SHP77 (cell line): ENCODE measurements around the gene KRTAP4-11.
"Not testable (repeated sequence)": the region's sequence is repeated elsewhere in the genome, so short reads cannot be mapped to it uniquely, and the experiment has no call there.

Source experiments
- DNase-seq, 2 experiments: peaks; one replicate each; lab custom pipeline; 2025; lab: John Stamatoyannopoulos, UW

The KRTAP4-11 gene

DNA sequence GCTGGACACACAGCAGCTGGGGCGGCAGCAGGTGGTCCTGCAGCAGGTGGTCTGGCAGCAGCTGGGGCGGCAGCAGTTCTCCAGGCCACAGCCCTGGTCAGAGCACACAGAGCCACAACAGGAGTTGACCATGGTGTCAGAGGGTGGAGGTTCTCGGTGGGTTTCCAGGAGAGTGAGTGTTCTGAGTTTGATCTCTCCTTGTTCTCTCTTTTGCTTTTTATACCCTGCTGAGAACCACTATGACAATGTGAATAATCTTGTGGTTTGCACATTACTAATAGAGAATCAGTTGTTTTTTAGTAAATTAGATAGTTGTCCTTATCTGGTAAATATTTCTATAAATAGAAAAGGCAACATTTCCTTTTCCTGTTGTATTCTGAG is 5.8 kb upstream of the KRTAP4-11 start, which contains the start of gene KRTAP4-12:
TSS of gene KRTAP4-12 (minus strand) at position 192 of the 381 bp plus-strand sequence. CDS start at position 132, 60 bp downstream.
- not testable (repeated sequence) for DNase-seq

DNA sequence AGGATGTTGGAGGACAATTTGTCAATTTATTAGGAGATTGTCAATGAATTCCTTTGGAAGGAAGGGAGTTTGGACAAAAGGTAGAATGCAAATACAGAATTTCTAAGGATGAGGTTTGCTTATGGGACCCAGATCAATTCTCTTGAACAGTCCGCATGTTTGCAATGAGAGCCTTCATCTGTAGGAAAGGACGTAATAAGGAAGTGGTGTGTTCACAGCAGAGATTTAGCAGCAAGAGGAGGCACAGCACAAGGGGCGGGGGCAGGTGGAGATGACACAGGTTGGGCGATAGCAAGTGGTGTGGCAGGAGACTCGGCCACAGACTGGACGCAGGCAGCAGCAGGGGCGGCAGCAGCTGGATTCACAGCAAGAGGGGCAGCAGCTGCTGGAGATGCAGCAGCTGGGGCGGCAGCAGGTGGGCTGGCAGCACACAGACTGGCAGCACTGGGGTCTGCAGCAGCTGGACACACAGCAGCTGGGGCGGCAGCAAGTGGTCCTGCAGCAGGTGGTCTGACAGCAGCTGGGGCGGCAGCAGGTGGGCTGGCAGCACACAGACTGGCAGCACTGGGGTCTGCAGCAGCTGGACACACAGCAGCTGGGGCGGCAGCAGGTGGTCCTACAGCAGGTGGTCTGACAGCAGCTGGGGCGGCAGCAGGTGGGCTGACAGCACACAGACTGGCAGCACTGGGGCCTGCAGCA is 5.3 kb upstream of the KRTAP4-11 start:
- DNase-seq = not testable (repeated sequence)

DNA sequence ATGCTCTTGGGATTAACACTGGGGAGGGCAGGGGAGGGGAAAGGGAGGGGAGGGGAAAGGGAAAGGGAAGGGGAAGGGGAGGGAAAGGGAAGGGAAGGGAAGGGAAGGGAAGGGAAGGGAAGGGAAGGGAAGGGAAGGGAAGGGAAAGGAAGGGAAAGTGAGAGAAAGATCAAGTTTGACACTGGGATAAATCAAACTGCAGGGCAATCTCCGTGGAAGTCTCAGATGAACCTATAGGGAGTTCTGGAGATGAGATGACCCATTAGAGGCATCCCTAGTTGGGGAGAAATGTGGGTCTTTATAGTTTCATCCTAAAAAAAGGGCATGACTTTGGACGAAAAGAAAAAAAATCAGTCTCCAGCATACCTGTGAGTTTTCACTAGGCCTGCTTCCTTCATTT is 3.6 kb upstream of the KRTAP4-11 start:
- DNase-seq = no peak

DNA sequence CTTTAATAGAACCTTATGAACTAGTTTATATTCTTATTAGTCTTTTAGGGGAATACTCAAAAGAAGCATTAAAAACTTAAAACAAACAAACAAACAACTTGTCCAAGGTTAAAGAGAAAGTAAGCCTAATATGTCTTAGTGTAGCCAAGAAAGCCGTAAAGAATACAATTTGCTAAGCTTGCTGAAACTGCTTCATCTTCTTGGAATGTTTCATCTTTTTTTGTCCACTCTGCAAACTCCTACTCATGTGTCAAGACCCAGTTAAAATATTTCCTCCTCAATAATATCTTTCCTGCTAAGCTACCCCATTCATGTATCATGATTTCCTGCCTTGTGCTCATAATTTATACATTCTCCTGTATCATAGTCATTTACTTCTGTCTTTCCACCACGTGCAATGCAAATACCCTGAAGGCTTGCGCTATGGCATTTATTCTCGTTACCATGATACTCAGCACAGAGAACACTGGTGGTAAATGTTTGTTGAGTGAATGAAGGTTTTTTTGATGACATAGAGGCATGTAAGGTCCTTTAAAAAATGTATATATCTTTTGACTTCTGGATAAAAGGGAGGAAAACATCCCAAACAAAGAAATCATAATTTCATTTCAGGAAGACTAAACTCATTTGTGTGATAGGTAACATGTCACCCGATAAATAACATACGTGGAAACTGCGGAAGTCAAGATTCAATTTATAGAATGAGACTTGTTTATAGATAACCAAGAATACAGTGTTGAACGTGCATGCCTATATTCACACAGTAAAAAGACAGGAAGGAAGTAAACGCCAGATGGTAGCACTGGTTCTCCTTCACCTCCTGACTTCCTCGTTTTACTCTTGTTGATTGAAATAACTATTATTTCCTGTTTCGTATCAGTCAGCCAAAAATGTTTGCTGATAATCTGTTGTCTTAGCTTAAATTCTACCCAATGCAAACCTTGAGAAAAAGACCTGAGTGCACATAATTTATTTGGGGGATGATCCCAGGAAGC is 1.8 kb upstream of the KRTAP4-11 start:
- not testable (repeated sequence) for DNase-seq

DNA sequence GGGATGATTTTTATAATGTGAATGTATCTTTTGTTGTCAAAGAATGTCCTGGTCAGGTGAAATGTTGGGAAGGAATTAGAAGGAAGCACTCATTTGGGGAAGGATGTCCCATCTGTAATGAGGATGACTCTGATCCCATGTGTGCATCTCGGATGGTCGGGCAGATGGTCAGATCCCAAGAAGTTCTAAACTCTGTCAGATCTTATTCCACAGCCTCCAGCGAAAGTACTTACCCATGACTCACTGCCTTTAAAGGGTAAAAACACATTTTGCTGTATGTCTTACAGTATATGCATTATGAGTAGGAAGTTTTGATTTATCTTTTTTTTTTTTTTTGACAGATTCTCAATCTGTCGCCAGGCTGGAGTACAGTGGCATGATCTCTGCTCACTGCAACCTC is 548 bp upstream of the KRTAP4-11 start:
- no peak for DNase-seq

DNA sequence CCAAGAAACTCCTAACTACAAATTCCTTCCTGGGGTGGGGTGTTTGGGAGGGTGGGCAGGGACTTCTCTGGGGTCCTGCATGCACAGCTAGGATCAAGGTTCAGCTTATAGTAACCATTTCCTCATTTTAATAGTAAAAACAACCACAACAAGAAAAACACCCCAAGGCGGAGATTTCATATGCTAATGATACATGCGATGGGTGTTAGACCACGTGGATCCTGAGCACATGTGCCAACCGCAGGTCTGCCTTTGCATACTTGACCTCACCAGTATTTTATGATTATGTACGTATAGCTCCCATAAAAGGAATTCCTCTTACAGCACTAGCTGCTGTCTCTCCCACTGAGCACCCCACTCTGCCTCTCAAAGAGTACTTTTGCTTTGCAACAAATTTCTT is 1.9 kb downstream of the KRTAP4-11 start:
- no peak for DNase-seq

DNA sequence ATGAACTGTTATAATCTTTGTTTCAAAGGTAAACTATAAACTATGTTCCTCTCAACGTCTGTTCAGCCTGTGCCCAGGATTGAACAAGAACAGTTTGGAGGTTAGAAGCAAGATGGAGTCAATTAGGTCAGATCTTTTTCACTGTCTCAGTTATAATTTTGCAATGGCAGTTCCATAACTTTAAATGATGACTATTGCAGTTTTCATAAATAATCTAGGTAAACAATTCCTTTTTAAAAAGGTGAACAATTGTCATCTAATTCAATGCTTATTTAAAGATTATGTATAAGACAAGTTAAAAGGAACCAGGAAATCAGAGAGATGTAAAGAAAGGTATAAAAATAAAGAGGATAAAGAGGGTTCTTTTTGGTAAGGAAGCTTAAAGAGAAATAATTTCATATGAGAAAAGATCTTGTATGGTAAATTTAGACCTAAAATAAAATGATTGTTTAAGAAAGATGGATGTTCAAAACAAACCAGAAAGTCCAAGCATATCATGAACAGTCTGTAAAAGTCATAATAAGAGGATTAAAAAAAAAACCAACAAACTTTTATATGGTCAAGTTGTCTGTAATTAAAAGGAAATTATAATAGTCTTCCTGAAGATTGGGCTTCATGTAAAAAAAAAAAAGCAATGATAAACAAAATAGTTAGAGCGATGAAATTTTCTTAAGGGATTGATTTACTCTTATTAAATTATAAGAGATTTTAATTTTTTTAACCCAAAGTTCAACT is 6.9 kb downstream of the KRTAP4-11 start:
- no peak for DNase-seq

DNA sequence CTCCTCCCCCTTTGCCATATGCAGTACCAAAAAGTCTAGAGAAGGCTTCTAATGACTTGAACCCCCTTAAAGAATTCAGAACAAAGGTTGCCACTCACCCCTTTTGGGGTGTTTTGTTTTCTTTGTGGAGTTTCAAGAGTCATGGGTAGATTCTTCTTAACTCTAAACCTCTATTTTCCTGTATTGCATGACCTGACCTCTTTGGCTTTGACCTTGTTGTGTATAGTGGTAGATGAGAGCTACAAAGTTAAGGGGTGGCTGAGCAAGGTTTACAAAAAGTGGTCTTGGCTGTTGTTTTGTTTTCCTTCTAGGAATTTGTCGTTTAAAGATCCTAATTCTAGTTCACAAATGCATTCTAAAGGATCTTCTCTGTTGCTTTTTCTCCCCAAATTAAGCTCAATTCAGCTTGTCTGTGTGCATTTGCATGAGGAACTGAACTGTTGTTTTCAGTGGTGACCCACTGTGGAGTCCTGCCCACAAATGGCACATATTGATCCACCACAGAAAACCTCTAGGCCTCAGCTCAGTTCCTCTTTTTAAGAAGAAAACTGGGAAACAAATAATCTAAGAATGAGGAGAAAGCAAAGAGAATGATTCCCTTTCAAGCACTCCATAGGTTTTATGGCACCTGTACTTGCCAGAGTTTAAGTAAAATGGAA is 9.3 kb downstream of the KRTAP4-11 start:
- not testable (repeated sequence) for DNase-seq

DNA sequence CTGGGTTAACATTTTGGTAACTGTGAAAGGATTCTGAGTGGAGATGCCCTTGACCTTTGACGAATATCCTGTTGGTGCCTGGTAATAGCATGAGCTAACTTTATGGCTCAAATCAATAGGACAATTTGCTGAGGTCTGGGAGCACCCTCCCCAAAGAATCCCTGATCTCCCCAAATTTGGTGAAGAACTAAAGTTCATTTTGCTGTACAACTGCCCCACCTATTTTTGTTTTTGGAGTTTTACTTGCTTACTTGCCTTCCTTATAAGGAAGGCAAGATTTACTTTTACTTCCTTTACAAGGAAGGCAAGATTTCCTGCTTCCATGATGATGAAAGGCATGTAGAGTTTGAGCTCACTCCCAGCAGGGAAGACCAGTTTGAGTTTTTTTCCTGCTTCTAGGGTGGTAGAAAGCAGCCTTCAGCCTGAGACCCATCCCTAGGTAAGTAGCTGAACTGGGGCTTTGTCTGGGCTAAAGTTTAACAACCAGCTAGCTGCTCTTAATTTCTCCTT is 10.2 kb downstream of the KRTAP4-11 start:
- DNase-seq = no peak

DNA sequence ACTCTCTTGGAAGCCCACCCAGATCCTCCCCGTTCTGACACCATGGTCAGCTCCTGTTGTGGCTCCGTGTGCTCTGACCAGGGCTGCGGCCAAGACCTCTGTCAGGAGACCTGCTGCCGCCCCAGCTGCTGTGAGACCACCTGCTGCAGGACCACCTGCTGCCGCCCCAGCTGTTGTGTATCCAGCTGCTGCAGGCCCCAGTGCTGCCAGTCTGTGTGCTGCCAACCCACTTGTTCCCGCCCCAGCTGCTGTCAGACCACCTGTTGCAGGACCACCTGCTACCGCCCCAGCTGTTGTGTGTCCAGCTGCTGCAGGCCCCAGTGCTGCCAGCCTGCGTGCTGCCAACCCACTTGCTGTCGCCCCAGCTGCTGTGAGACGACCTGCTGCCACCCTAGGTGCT is 12.8 kb downstream of the KRTAP4-11 start, which contains the start of gene KRTAP4-9:
TSS of gene KRTAP4-9 (plus strand) at position 43 of the 400 bp plus-strand sequence. CDS start at position 43, 0 bp downstream.
- DNase-seq = not testable (repeated sequence)

DNA sequence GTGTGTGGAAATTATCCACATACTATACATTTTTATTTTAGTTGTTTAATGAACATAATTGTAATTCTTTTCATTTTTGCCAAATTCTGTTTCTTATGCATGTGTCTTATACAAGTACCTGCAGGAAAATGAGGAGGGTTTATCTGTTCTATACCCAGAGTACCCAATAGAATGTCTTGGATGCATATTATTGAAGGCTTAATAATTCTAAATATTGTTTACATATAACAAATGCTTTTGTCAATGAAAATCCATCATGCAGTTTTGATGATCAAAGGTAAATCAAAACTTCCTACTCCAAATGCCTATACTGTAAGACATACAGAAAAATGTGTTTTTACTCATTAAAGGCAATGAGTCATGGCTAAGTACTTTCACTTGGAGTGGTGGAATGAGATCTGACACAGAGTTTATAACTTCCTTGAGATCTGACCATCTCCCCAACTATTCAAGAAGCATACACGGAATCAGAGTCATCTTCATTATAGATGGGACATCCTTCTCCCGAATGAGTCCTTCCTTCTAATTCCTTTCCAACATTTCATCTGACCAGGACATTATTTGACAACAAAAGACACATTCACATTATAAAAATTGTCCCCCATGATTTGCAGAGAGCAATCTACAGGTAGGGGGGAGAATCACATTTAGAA is 13.7 kb downstream of the KRTAP4-11 start:
- not testable (repeated sequence) for DNase-seq

DNA sequence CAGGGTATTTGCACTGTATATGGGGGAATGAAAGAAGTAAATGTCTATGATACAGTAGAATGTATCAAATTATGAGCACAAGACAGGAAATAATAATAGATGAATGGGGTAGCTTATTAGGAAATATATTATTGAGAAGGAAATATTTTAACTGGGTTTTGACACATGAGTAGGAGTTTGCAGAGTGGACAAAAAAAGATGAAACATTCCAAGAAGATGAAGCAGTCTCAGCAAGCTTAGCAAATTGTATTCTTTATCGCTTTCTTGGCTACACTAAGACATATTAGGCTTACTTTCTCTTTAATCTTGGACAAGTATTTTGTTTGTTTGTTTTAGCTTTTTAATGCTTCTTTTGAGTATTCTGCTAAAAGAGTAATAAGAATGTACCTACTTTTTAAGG is 14.3 kb downstream of the KRTAP4-11 start:
- DNase-seq = no peak

DNA sequence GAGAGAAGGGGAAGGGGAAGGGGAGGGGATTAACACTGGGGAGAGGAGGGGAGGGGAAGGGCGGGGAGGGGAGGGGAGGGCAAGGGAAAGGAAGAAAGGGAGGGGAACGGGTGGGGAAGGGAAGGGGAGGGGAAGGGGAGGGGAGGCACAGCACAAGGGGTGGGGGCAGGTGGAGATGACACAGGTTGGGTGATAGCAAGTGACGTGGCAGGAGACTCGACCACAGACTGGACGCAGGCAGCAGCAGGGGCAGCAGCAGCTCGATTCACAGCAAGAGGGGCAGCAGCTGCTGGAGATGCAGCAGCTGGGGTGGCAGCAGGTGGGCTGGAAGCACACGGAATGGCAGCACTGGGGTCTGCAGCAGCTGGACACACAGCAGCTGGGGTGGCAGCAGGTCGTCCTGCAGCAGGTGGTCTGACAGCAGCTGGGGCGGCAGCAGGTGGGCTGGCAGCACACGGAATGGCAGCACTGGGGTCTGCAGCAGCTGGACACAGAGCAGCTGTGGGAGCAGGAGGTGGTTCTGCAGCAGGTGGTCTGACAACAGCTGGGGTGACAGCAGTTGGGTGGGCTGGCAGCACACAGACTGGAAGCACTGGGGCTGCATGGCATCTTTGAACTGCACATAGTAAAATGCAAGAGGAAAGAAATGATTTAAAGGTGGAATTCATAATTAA is 16.4 kb downstream of the KRTAP4-11 start, which contains the start of gene KRTAP4-16:
TSS of gene KRTAP4-16 (minus strand) at position 624 of the 674 bp plus-strand sequence. CDS start at position 624, 0 bp downstream.
- DNase-seq = no peak

DNA sequence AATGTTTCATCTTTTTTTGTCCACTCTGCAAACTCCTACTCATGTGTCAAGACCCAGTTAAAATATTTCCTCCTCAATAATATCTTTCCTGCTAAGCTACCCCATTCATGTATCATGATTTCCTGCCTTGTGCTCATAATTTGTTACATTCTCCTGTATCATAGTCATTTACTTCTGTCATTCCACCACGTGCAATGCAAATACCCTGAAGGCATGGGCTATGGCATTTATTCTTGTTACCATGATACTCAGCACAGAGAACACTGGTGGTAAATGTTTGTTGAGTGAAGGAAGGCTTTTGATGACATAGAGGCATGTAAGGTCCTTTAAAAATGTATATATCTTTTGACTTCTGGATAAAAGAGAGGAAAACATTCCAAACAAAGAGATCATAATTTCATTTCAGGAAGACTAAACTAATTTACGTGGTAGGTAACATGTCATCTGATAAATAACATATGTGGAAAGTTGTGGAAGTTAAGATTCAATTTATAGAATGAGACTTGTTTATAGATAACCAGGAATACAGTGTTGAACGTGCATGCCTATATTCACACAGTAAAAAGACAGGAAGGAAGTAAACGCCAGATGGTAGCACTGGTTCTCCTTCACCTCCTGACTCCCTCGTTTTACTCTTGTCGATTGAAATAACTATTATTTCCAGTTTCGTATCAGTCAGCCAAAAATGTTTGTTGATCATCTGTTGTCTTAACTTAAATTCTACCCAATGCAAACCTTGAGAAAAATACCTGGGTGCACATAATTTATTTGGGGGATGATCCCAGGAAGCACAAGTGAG is 18.3 kb downstream of the KRTAP4-11 start:
- DNase-seq = not testable (repeated sequence)

DNA sequence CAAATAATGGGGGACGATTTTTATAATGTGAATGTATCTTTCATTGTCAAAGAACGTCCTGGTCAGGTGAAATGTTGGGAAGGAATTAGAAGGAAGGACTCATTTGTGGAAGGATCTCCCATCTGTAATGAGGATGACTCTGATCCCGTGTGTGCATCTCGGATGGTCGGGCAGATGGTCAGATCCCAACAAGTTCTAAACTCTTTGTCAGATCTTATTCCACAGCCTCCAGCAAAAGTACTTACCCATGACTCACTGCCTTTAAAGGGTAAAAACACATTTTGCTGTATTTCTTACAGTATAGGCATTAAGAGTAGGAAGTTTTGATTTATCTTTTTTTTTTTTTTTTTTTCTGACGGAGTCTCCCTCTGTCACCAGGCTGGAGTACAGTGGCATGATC is 19.7 kb downstream of the KRTAP4-11 start:
- no peak for DNase-seq

DNA sequence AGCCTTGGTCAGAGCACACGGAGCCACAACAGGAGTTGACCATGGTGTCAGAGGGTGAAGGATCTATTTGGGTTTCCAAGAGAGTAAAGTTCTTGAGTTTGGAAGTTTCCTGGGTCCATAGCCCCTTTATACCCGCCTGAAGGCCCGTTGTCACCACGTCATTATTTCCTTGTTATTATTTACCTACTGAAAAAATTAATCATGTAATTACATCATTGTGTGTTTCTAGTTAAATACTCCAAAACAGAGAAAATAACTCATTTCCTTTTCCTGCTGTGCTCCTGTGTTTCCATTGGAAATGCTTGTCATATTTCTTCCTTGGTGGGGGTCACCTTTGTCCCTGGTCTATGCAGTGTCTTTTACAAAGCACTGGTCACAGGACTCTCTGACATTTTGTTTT is 20.1 kb downstream of the KRTAP4-11 start, which contains the start of gene KRTAP4-8:
TSS of gene KRTAP4-8 (minus strand) at position 101 of the 400 bp plus-strand sequence. CDS start at position 43, 58 bp downstream.
- DNase-seq = no peak

DNA sequence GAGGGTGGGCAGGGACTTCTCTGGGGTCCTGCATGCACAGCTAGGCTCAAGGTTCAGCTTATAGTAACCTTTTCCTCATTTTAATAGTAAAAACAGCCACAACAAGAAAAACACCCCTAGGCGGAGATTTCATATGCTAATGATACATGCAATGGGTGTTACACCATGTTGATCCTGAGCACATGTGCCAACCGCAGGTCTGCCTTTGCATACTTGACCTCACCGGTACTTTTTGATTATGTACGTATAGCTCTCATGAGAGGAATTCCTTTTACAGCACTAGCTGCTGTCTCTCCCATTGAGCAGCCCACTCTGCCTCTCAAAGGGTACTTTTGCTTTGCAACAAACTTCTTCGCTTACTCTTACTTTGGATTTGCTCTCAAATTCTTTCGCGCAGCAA is 22.1 kb downstream of the KRTAP4-11 start:
- no peak for DNase-seq

DNA sequence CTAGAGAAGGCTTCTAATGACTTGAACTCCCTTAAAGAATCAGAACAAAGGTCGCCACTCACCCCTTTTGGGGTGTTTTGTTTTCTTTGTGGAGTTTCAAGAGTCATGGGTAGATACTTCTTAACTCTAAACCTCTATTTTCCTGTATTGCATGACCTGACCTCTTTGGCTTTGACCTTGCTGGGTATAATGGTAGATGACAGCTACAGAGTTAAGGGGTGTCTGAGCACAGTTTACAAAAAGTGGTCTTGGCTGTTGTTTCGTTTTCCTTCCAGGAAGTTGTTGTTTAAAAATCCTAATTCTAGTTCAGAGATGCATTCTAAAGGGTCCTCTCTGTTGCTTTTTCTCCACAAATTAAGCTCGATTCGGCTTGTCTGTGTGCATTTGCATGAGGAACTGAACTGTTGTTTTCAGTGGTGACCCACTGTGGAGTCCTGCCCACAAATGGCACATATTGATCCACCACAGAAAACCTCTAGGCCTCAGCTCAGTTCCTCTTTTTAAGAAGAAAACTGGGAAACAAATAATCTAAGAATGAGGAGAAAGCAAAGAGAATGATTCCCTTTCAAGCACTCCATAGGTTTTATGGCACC is 29.3 kb downstream of the KRTAP4-11 start:
- DNase-seq = not testable (repeated sequence)
